Measurements from ENCODE around the gene BIRC2. TPM values are rescaled to one million over a fixed set of nuclear protein-coding genes. Genes with fewer than 3 reads are reported as not detected.

The BIRC2 gene
- total and polyA plus RNA-seq, 2 experiments from 2014 or later: 15.3 to 25.2 TPM

- TF ChIP-seq EZH2 (IDR thresholded peaks at IDR 0.05; ENCODE audit: low read depth, unreplicated experiment): no peak
- TF ChIP-seq NANOG (IDR thresholded peaks at IDR 0.05; ENCODE audit: borderline replicate concordance): no peak
- TF ChIP-seq, protein P1, sequence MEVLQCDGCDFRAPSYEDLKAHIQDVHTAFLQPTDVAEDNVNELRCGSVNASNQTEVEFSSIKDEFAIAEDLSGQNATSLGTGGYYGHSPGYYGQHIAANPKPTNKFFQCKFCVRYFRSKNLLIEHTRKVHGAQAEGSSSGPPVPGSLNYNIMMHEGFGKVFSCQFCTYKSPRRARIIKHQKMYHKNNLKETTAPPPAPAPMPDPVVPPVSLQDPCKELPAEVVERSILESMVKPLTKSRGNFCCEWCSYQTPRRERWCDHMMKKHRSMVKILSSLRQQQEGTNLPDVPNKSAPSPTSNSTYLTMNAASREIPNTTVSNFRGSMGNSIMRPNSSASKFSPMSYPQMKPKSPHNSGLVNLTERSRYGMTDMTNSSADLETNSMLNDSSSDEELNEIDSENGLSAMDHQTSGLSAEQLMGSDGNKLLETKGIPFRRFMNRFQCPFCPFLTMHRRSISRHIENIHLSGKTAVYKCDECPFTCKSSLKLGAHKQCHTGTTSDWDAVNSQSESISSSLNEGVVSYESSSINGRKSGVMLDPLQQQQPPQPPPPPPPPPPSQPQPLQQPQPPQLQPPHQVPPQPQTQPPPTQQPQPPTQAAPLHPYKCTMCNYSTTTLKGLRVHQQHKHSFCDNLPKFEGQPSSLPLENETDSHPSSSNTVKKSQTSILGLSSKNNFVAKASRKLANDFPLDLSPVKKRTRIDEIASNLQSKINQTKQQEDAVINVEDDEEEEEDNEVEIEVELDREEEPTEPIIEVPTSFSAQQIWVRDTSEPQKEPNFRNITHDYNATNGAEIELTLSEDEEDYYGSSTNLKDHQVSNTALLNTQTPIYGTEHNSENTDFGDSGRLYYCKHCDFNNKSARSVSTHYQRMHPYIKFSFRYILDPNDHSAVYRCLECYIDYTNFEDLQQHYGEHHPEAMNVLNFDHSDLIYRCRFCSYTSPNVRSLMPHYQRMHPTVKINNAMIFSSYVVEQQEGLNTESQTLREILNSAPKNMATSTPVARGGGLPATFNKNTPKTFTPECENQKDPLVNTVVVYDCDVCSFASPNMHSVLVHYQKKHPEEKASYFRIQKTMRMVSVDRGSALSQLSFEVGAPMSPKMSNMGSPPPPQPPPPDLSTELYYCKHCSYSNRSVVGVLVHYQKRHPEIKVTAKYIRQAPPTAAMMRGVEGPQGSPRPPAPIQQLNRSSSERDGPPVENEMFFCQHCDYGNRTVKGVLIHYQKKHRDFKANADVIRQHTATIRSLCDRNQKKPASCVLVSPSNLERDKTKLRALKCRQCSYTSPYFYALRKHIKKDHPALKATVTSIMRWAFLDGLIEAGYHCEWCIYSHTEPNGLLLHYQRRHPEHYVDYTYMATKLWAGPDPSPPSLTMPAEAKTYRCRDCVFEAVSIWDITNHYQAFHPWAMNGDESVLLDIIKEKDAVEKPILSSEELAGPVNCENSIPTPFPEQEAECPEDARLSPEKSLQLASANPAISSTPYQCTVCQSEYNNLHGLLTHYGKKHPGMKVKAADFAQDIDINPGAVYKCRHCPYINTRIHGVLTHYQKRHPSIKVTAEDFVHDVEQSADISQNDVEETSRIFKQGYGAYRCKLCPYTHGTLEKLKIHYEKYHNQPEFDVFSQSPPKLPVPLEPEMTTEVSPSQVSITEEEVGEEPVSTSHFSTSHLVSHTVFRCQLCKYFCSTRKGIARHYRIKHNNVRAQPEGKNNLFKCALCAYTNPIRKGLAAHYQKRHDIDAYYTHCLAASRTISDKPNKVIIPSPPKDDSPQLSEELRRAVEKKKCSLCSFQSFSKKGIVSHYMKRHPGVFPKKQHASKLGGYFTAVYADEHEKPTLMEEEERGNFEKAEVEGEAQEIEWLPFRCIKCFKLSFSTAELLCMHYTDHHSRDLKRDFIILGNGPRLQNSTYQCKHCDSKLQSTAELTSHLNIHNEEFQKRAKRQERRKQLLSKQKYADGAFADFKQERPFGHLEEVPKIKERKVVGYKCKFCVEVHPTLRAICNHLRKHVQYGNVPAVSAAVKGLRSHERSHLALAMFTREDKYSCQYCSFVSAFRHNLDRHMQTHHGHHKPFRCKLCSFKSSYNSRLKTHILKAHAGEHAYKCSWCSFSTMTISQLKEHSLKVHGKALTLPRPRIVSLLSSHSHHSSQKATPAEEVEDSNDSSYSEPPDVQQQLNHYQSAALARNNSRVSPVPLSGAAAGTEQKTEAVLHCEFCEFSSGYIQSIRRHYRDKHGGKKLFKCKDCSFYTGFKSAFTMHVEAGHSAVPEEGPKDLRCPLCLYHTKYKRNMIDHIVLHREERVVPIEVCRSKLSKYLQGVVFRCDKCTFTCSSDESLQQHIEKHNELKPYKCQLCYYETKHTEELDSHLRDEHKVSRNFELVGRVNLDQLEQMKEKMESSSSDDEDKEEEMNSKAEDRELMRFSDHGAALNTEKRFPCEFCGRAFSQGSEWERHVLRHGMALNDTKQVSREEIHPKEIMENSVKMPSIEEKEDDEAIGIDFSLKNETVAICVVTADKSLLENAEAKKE (CRISPR knock-in tag; IDR thresholded peaks at IDR 0.05): no peak
- TF ChIP-seq POLR2AphosphoS5 (IDR thresholded peaks at IDR 0.05; ENCODE audit: low read depth): no peak
- TF ChIP-seq CREB1 (CRISPR knock-in tag; IDR thresholded peaks at IDR 0.05; ENCODE audit: low read depth): no peak
- TF ChIP-seq REST (IDR thresholded peaks at IDR 0.05; ENCODE audit: unreplicated experiment): no peak
- Histone ChIP-seq H3K9me2 (ENCODE audit: insufficient read depth) (no peaks in the 10 kb centered on the region), H3F3A (replicated peaks; ENCODE audit: low read depth) (no peaks in the 10 kb centered on the region), H4K20me1 (replicated peaks; ENCODE audit: insufficient read depth) (peaks cover 3% of the 10 kb centered on the region; the same call in 1 of the 2 replicates), H3K36me3 (ENCODE audit: insufficient read depth) (no peaks in the 10 kb centered on the region; the same call in 1 of the 2 replicates), H3K79me2 (replicated peaks; ENCODE audit: insufficient read depth) (0 out of 2 replicates have a peak, but pooled peaks cover 8% of the 10 kb centered on the region), H3K4me3 (no peak overlapping the region), H3K4me2 (no peak overlapping the region), H2AFZ (no peak overlapping the region), H3K27ac (ENCODE audit: low read depth) (no peak overlapping the region), H3K27me3 (ENCODE audit: insufficient read depth) (no peaks in the 10 kb centered on the region), H3K4me1 (ENCODE audit: insufficient read depth) (no peaks in the 10 kb centered on the region)
- H3K4me1 Mint-ChIP-seq: peaks cover 1% of the 10 kb centered on the region
- no peak overlapping the region for H3K4me3 Mint-ChIP-seq
- DNase-seq (ENCODE audit: low spot score): no peak
- H3K36me3 Mint-ChIP-seq (ENCODE audit: low read depth): peaks cover 18% of the 10 kb centered on the region; the same call in 2 of the 3 replicates
- no peak overlapping the region for H3K27ac Mint-ChIP-seq
- H3K9me3 Mint-ChIP-seq: no peaks in the 10 kb centered on the region
- H3K27me3 Mint-ChIP-seq (ENCODE audit: insufficient read depth, low read depth, poor library complexity): peaks cover 3% of the 10 kb centered on the region
- no peak for ATAC-seq
Measured at GRCh38 chr11:102401905-102402304, 54.9 kb downstream of the BIRC2 start.

Measured in GM23338 (cell line).